HepG2 (cell line): ENCODE measurements around the gene NPHP4. TPM values are rescaled to one million over a fixed set of nuclear protein-coding genes. Genes with fewer than 3 reads are reported as not detected.

ENCODE experiments used
- ASH2L ChIP-seq: fragments of 300-600, 200-600 bp; sonication (generic); IDR thresholded peaks from 2 replicates; pipeline ENCODE4 v1.7.0; 2017; ENCODE audit warnings: low read depth, mild to moderate bottlenecking, moderate library complexity, mixed read lengths, low read length; ENCODE audit not compliant: insufficient read length
- BCL6 ChIP-seq: IDR thresholded peaks from 2 replicates; pipeline ENCODE4 v1.6.1; 2016; ENCODE audit warnings: missing genetic modification reagents, missing compliant biosample characterization
- EEA1 ChIP-seq: sonication (generic); formaldehyde crosslinking; IDR thresholded peaks from 2 replicates; pipeline ENCODE4 v1.5.1; 2020; ENCODE audit warnings: mild to moderate bottlenecking, missing genetic modification reagents, borderline replicate concordance
- FOXK2 ChIP-seq: fragments of 450-650 bp; IDR thresholded peaks from 2 replicates; pipeline ENCODE4 v1.6.1; 2016
- HES4 ChIP-seq: sonication (generic); formaldehyde crosslinking; IDR thresholded peaks from 2 replicates; pipeline ENCODE4 v1.9.0; 2021; ENCODE audit warnings: mild to moderate bottlenecking, missing genetic modification reagents, borderline replicate concordance
- MAF1 ChIP-seq: sonication (generic); formaldehyde crosslinking; IDR thresholded peaks from 2 replicates; pipeline ENCODE4 v1.5.0; 2020; ENCODE audit warnings: missing genetic modification reagents, borderline replicate concordance
- NPAS2 ChIP-seq: sonication (generic); formaldehyde crosslinking; IDR thresholded peaks from 2 replicates; pipeline ENCODE4 v1.8.0; 2022; ENCODE audit warnings: mild to moderate bottlenecking, missing genetic modification reagents, borderline replicate concordance
- SETDB1 ChIP-seq: sonication (generic); formaldehyde crosslinking; IDR thresholded peaks from 2 replicates; pipeline ENCODE4 v1.5.1; 2020; ENCODE audit warnings: missing genetic modification reagents, mild to moderate bottlenecking, borderline replicate concordance
- ZBTB20 ChIP-seq: sonication (generic); formaldehyde crosslinking; IDR thresholded peaks from 2 replicates; pipeline ENCODE4 v1.8.1; 2023; ENCODE audit warnings: missing genetic modification reagents, low read depth, mild to moderate bottlenecking, borderline replicate concordance
- ZFP36L1 ChIP-seq: sonication (generic); formaldehyde crosslinking; IDR thresholded peaks from 2 replicates; pipeline ENCODE4 v1.8.0; 2022; ENCODE audit warnings: mild to moderate bottlenecking, missing genetic modification reagents, moderate library complexity
- ZNF556 ChIP-seq: sonication (generic); formaldehyde crosslinking; IDR thresholded peaks from 2 replicates; pipeline ENCODE4 v1.4.0; 2020; ENCODE audit warnings: mild to moderate bottlenecking, missing genetic modification reagents, borderline replicate concordance
- ZNF883 ChIP-seq: sonication (generic); formaldehyde crosslinking; IDR thresholded peaks from 2 replicates; pipeline ENCODE4 v1.5.1; 2020; ENCODE audit warnings: mild to moderate bottlenecking, missing genetic modification reagents; ENCODE audit errors: not compliant biosample characterization
- ZZZ3 ChIP-seq: sonication (generic); formaldehyde crosslinking; IDR thresholded peaks from 2 replicates; pipeline ENCODE4 v1.4.0; 2020; ENCODE audit warnings: missing genetic modification reagents, mild to moderate bottlenecking, borderline replicate concordance
- polyA plus RNA-seq, 8 experiments: library from polyadenylated mRNA; depleted of rRNA in 3 of 8; stranded (reverse) in 7 of 8; unstranded in 1 of 8; fragments of >200 nt; fragmentation: Illumina TruSeq in 4 of 8; extraction: Trizol in 4 of 8; gene quantifications; 2 replicates each; pipeline versions ENCODE4 v1.2.1 to v1.2.3, GENCODE V29; 2011 to 2016; ENCODE audit warnings: low read depth in 4 of 8, missing spikeins in 1 of 8, mixed read lengths in 1 of 8; ENCODE audit not compliant: insufficient read depth in 1 of 8
- total RNA-seq, 5 experiments: library from RNA; depleted of rRNA; stranded (reverse); fragments of >200 nt; fragmentation: Illumina TruSeq; extraction: Trizol; gene quantifications; 2 replicates each; pipeline ENCODE4 v1.2.3, GENCODE V29; 2016; ENCODE audit warnings: low read depth in 1 of 5
- TF ChIP-seq, protein P1 (sequence below): sonication (generic); formaldehyde crosslinking; IDR thresholded peaks from 2 replicates; pipeline ENCODE4 v1.4.0; 2020; ENCODE audit warnings: missing genetic modification reagents
- TF ChIP-seq, protein P2 (sequence below): sonication (generic); formaldehyde crosslinking; conservative IDR thresholded peaks from 2 replicates; pipeline ENCODE4 v1.4.0; 2020; ENCODE audit warnings: missing genetic modification reagents
- TF ChIP-seq, protein P3 (sequence below): sonication (generic); formaldehyde crosslinking; IDR thresholded peaks from 2 replicates; pipeline ENCODE4 v1.4.0; 2020; ENCODE audit warnings: missing genetic modification reagents, borderline replicate concordance
- TF ChIP-seq, protein P4 (sequence below): IDR thresholded peaks from 2 replicates; pipeline ENCODE4 v1.6.1; 2016; ENCODE audit warnings: missing biosample characterization, missing genetic modification reagents, low read depth
- TF ChIP-seq, protein P5 (sequence below): sonication (generic); formaldehyde crosslinking; IDR thresholded peaks from 2 replicates; pipeline ENCODE4 v1.4.0; 2020; ENCODE audit warnings: missing genetic modification reagents, low read depth, mild to moderate bottlenecking, borderline replicate concordance

The NPHP4 gene
- total and polyA plus RNA-seq, 2 of the 13 experiments (the other 11 are each of a cell fraction or from before 2014, with no cell fraction given) = 4.4 to 6.8 TPM

DNA sequence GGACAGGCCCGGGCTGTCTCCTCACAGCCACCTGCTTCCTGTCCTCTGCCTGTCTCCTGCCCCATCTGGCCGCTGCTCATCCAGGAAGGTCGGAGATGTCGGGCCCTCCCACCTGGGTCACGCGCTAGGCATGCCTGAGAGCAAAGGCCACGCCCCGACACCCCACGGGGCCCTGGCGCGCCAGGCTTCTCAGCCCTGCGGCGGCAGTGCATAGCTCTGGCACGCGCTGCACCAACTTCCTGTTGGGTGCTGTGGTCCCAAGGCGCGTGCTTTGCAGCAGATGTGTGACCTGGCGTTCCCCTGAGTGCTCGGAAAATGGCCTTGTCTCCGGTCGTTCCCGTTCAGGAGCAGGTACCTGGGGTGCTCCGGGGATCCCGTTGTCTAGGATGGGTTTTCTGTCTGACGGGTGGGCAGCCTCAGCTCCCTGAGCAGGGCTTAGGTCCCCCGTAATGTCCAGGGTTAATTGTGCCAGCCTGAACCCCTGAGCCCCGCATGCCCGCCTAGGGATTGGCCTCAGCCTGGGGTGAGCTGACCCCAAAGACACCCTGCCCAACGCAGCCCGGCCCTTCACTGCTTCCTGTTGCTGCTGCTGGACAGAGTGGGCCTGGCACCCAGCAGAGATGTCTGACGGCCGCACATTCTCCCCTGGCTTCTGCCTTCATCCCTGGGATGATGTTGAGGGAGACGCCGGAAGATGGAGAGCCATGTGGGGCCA, 34.0 kb upstream of the NPHP4 start (continued):
- TF ChIP-seq HES4 = no peak
- TF ChIP-seq, protein P1, sequence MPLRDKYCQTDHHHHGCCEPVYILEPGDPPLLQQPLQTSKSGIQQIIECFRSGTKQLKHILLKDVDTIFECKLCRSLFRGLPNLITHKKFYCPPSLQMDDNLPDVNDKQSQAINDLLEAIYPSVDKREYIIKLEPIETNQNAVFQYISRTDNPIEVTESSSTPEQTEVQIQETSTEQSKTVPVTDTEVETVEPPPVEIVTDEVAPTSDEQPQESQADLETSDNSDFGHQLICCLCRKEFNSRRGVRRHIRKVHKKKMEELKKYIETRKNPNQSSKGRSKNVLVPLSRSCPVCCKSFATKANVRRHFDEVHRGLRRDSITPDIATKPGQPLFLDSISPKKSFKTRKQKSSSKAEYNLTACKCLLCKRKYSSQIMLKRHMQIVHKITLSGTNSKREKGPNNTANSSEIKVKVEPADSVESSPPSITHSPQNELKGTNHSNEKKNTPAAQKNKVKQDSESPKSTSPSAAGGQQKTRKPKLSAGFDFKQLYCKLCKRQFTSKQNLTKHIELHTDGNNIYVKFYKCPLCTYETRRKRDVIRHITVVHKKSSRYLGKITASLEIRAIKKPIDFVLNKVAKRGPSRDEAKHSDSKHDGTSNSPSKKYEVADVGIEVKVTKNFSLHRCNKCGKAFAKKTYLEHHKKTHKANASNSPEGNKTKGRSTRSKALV (CRISPR knock-in tag) = peak; percentile 84
- no peak for TF ChIP-seq ZNF883
- no peak for TF ChIP-seq SETDB1 (CRISPR knock-in tag)
- TF ChIP-seq, protein P2, sequence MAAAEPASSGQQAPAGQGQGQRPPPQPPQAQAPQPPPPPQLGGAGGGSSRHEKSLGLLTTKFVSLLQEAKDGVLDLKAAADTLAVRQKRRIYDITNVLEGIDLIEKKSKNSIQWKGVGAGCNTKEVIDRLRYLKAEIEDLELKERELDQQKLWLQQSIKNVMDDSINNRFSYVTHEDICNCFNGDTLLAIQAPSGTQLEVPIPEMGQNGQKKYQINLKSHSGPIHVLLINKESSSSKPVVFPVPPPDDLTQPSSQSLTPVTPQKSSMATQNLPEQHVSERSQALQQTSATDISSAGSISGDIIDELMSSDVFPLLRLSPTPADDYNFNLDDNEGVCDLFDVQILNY (CRISPR knock-in tag) = no peak
- peak; percentile 67; the same call in 1 of the 2 replicates for TF ChIP-seq ZZZ3 (CRISPR knock-in tag)
- TF ChIP-seq, protein P3, sequence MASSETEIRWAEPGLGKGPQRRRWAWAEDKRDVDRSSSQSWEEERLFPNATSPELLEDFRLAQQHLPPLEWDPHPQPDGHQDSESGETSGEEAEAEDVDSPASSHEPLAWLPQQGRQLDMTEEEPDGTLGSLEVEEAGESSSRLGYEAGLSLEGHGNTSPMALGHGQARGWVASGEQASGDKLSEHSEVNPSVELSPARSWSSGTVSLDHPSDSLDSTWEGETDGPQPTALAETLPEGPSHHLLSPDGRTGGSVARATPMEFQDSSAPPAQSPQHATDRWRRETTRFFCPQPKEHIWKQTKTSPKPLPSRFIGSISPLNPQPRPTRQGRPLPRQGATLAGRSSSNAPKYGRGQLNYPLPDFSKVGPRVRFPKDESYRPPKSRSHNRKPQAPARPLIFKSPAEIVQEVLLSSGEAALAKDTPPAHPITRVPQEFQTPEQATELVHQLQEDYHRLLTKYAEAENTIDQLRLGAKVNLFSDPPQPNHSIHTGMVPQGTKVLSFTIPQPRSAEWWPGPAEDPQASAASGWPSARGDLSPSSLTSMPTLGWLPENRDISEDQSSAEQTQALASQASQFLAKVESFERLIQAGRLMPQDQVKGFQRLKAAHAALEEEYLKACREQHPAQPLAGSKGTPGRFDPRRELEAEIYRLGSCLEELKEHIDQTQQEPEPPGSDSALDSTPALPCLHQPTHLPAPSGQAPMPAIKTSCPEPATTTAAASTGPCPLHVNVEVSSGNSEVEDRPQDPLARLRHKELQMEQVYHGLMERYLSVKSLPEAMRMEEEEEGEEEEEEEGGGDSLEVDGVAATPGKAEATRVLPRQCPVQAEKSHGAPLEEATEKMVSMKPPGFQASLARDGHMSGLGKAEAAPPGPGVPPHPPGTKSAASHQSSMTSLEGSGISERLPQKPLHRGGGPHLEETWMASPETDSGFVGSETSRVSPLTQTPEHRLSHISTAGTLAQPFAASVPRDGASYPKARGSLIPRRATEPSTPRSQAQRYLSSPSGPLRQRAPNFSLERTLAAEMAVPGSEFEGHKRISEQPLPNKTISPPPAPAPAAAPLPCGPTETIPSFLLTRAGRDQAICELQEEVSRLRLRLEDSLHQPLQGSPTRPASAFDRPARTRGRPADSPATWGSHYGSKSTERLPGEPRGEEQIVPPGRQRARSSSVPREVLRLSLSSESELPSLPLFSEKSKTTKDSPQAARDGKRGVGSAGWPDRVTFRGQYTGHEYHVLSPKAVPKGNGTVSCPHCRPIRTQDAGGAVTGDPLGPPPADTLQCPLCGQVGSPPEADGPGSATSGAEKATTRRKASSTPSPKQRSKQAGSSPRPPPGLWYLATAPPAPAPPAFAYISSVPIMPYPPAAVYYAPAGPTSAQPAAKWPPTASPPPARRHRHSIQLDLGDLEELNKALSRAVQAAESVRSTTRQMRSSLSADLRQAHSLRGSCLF (CRISPR knock-in tag) = no peak
- TF ChIP-seq FOXK2 = no peak
- no peak for TF ChIP-seq EEA1 (CRISPR knock-in tag)
- TF ChIP-seq, protein P4, sequence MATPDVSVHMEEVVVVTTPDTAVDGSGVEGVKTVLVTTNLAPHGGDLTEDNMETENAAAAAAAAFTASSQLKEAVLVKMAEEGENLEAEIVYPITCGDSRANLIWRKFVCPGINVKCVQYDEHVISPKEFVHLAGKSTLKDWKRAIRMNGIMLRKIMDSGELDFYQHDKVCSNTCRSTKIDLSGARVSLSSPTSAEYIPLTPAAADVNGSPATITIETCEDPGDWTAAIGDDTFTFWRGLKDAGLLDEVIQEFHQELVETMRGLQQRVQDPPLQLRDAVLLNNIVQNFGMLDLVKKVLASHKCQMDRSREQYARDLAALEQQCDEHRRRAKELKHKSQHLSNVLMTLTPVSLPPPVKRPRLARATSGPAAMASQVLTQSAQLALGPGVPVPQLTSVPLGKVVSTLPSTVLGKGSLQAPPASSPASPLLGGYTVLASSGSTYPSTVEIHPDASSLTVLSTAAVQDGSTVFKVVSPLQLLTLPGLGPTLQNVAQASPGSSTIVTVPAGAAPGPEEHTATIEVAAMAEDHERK (CRISPR knock-in tag) = no peak
- TF ChIP-seq ZFP36L1 (CRISPR knock-in tag) = peak; percentile 82; the same call in 1 of the 2 replicates
- TF ChIP-seq, protein P5, sequence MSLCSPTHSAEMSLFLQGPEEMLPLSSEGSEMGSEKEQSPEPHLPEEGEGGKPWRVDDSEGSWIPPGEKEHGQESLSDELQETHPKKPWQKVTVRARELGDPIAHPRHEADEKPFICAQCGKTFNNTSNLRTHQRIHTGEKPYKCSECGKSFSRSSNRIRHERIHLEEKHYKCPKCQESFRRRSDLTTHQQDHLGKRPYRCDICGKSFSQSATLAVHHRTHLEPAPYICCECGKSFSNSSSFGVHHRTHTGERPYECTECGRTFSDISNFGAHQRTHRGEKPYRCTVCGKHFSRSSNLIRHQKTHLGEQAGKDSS (CRISPR knock-in tag) = peak; percentile 63; the same call in 1 of the 2 replicates
- 0 out of 2 replicates have a peak, but pooled peaks have one; percentile 32 for TF ChIP-seq BCL6 (CRISPR knock-in tag)
- 0 out of 2 replicates have a peak, but pooled peaks have one; percentile 36 for TF ChIP-seq ZNF556 (CRISPR knock-in tag)
- peak; percentile 62; the same call in 1 of the 2 replicates for TF ChIP-seq MAF1 (CRISPR knock-in tag)
- no peak for TF ChIP-seq ASH2L
- TF ChIP-seq ZBTB20 (CRISPR knock-in tag) = 0 out of 2 replicates have a peak, but pooled peaks have one; percentile 55
- TF ChIP-seq NPAS2 (CRISPR knock-in tag) = no peak
